ENCODE measurements around the gene DLG1. TPM values are rescaled to one million over a fixed set of nuclear protein-coding genes. Genes with fewer than 3 reads are reported as not detected.

Gene DLG1
- total and polyA plus RNA-seq, 2 donors (not counting 1 experiment from before 2014, with no cell fraction given): 47.7 to 53.0 TPM

DNA sequence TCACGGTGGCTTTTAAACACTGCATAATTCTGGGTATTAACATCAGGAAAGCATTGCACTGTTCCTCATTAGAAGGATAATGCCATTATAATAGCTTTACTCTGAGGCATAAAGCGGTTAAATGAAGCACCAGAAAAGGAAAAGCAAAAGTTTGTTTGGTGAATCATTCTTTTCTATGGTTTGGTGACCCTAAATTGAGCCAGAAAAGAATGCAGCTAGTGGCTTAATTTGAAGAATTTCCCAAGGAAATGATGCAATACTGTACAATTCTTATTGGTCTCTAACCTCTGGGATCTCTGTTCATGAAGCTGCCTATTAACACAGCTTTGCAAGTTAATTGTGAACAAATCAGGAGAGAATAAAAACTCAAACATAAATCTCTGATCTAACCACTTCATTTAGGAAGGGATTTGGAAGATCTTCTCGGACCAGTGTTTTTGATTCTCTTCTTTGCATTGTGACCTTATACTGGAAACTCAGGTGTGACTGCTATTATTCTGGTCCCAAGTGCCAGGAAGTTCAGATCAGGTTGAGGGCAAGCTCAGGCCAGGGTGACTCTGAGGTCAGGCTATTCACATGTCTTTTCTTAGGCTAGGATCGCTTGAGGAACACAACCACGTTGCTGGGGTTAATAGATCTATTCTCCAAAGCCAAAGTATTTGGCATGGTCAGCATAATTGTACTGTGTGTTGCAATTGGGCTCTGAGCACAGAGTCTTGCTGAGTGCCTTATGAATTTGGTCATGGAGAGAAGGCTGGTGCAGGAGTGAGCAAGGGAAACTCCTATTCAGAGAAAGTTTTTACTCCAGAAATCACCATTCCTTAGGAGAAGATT is 11.3 kb upstream of the DLG1 start:
- H3K36me3 ChIP-seq (ENCODE audit: control insufficient read depth, insufficient read depth, low read length): no peaks in the 10 kb centered on the region
- H3K4me2 ChIP-seq (ENCODE audit: extremely low read depth, insufficient read depth, low read length): peak overlapping the region; percentile 44
- no peak for TF ChIP-seq EZH2 (IDR thresholded peaks at IDR 0.05; ENCODE audit: low read length, missing control alignments)
- TF ChIP-seq, protein P1, sequence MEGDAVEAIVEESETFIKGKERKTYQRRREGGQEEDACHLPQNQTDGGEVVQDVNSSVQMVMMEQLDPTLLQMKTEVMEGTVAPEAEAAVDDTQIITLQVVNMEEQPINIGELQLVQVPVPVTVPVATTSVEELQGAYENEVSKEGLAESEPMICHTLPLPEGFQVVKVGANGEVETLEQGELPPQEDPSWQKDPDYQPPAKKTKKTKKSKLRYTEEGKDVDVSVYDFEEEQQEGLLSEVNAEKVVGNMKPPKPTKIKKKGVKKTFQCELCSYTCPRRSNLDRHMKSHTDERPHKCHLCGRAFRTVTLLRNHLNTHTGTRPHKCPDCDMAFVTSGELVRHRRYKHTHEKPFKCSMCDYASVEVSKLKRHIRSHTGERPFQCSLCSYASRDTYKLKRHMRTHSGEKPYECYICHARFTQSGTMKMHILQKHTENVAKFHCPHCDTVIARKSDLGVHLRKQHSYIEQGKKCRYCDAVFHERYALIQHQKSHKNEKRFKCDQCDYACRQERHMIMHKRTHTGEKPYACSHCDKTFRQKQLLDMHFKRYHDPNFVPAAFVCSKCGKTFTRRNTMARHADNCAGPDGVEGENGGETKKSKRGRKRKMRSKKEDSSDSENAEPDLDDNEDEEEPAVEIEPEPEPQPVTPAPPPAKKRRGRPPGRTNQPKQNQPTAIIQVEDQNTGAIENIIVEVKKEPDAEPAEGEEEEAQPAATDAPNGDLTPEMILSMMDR (conservative IDR thresholded peaks at IDR 0.05 in 1 of 2, IDR thresholded peaks at IDR 0.05 in 1 of 2; ENCODE audit: low read depth in 1 of 2, low read length in 2 of 2): no peak
- H3K4me3 ChIP-seq (replicated peaks in 1 of 4; ENCODE audit: control extremely low read depth in 1 of 4, insufficient read depth in 1 of 4, low read depth in 3 of 4, low read length in 4 of 4): peak overlapping the region in 1 of 4 experiments; percentile 33
- H4K20me1 ChIP-seq (ENCODE audit: control insufficient read depth, extremely low read depth, insufficient read depth, low read length): no peaks in the 10 kb centered on the region
- no peak overlapping the region for H3K9ac ChIP-seq (ENCODE audit: insufficient read depth, low read length)
- no peaks in the 10 kb centered on the region for H3K27me3 ChIP-seq (ENCODE audit: control insufficient read depth, insufficient read depth, low read length)
- H3K4me1 ChIP-seq (ENCODE audit: control insufficient read depth, extremely low read depth, insufficient read depth, low read length): peaks cover 12% of the 10 kb centered on the region
- no peaks in the 10 kb centered on the region for H3K79me2 ChIP-seq (ENCODE audit: control insufficient read depth, insufficient read depth, low read length)
- DNase-seq (ENCODE audit: low read depth in 2 of 2): peak; percentile 95
- no peak overlapping the region for H2AFZ ChIP-seq (ENCODE audit: low read length)
- peak overlapping the region; percentile 53 for H3K27ac ChIP-seq (ENCODE audit: insufficient read depth, low read length)
- H3K9me3 ChIP-seq (ENCODE audit: control insufficient read depth, insufficient read depth, low read depth, low read length): no peaks in the 10 kb centered on the region

DNA sequence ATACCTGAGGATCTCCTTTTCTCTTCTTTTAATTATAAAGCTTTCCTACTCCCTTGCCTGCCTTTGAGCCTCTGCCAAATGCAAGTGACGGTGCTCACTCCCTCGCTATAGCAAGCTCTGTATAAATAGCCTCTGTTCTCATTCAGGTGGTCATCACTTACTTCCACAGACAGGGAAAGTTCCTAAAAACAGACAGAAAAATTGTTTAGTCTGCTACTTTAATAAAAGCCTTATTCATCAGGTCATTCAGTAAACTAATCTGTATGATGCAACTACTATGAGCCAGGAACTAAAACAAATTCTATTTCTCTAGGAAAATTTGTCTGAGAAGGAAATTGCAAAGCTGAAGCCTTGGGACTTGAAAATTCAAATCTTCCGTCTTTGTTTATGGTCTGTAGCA is 10.2 kb upstream of the DLG1 start:
- no peak overlapping the region for H3K9ac ChIP-seq (ENCODE audit: insufficient read depth, low read length)
- no peaks in the 10 kb centered on the region for H3K36me3 ChIP-seq (ENCODE audit: control insufficient read depth, insufficient read depth, low read length)
- H4K20me1 ChIP-seq (ENCODE audit: control insufficient read depth, extremely low read depth, insufficient read depth, low read length): no peaks in the 10 kb centered on the region
- H3K27ac ChIP-seq (ENCODE audit: insufficient read depth, low read length): peak overlapping the region; percentile 53
- H3K9me3 ChIP-seq (ENCODE audit: control insufficient read depth, insufficient read depth, low read depth, low read length): no peaks in the 10 kb centered on the region
- DNase-seq (ENCODE audit: low read depth in 2 of 2): peak; percentile 74 to 92
- no peaks in the 10 kb centered on the region for H3K27me3 ChIP-seq (ENCODE audit: control insufficient read depth, insufficient read depth, low read length)
- TF ChIP-seq EZH2 (IDR thresholded peaks at IDR 0.05; ENCODE audit: low read length, missing control alignments): no peak
- TF ChIP-seq, protein P1 (conservative IDR thresholded peaks at IDR 0.05 in 1 of 2, IDR thresholded peaks at IDR 0.05 in 1 of 2; ENCODE audit: low read depth in 1 of 2, low read length in 2 of 2): no peak
- H2AFZ ChIP-seq (ENCODE audit: low read length): no peak overlapping the region
- peak overlapping the region; percentile 44 for H3K4me2 ChIP-seq (ENCODE audit: extremely low read depth, insufficient read depth, low read length)
- peaks cover 12% of the 10 kb centered on the region for H3K4me1 ChIP-seq (ENCODE audit: control insufficient read depth, extremely low read depth, insufficient read depth, low read length)
- H3K79me2 ChIP-seq (ENCODE audit: control insufficient read depth, insufficient read depth, low read length): no peaks in the 10 kb centered on the region
- no peak overlapping the region for H3K4me3 ChIP-seq (replicated peaks in 1 of 4; ENCODE audit: control extremely low read depth in 1 of 4, insufficient read depth in 1 of 4, low read depth in 3 of 4, low read length in 4 of 4)

DNA sequence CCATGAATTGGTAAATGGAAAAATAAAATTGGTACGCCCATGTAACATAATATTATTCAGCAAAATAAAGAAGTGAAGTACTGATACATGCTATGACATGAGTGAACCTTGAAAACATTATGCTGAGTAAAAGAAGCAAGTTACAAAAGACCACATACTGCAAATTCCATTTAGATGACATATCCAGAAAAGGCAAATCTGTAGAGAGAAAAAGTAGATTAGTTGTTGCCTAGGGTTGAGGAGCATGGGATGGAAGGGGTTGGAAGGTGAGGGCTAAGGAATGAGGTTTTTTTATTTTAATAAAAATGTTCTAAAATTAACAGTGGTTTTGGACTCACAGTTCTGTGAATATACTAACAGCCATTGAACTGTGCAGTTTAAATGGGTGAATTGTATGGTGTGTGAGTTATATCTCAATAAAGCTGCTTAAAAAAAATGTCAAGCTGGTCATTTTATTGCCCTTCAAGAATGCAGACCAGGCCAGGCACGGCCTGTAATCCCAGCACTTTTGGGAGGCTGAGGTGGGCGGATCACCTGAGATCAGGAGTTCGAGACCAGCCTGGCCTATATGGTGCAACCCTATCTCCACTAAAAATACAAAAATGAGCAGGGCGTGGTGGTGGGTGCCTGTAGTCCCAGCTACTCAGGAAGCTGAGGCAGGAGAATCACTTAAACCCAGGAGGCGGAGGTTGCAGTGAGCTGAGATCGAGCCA is 8.1 kb upstream of the DLG1 start:
- Histone ChIP-seq H3K27me3 (ENCODE audit: control insufficient read depth, insufficient read depth, low read length) (no peaks in the 10 kb centered on the region), H3K4me1 (ENCODE audit: control insufficient read depth, extremely low read depth, insufficient read depth, low read length) (peaks cover 12% of the 10 kb centered on the region), H3K4me3 (replicated peaks in 1 of 4; ENCODE audit: control extremely low read depth in 1 of 4, insufficient read depth in 1 of 4, low read depth in 3 of 4, low read length in 4 of 4) (no peak overlapping the region), H2AFZ (ENCODE audit: low read length) (no peak overlapping the region), H3K27ac (ENCODE audit: insufficient read depth, low read length) (peak overlapping the region; percentile 46), H3K4me2 (ENCODE audit: extremely low read depth, insufficient read depth, low read length) (peak overlapping the region; percentile 47), H3K79me2 (ENCODE audit: control insufficient read depth, insufficient read depth, low read length) (no peaks in the 10 kb centered on the region), H4K20me1 (ENCODE audit: control insufficient read depth, extremely low read depth, insufficient read depth, low read length) (no peaks in the 10 kb centered on the region), H3K36me3 (ENCODE audit: control insufficient read depth, insufficient read depth, low read length) (no peaks in the 10 kb centered on the region), H3K9ac (ENCODE audit: insufficient read depth, low read length) (no peak overlapping the region), H3K9me3 (ENCODE audit: control insufficient read depth, insufficient read depth, low read depth, low read length) (no peaks in the 10 kb centered on the region)
- no peak for TF ChIP-seq EZH2 (IDR thresholded peaks at IDR 0.05; ENCODE audit: low read length, missing control alignments)
- TF ChIP-seq, protein P1 (conservative IDR thresholded peaks at IDR 0.05 in 1 of 2, IDR thresholded peaks at IDR 0.05 in 1 of 2; ENCODE audit: low read depth in 1 of 2, low read length in 2 of 2): no peak
- DNase-seq (ENCODE audit: low read depth in 2 of 2): peak; percentile 75 to 93

Data from fibroblast of lung (primary cell).